GM10248 (cell line): ENCODE data around the gene FBLN1.

ENCODE experiments used
- CTCF ChIA-PET: fragments of 300-600 bp; sonication (Branson Sonifier 250); formaldehyde crosslinking; extraction: SDS; loops from one replicate; lab custom pipeline; 2021; ENCODE audit warnings: antibody characterized with exemption; lab: Yijun Ruan, JAX
- POLR2A ChIA-PET: fragments of 350-650 bp; sonication (Branson Sonifier 250); formaldehyde crosslinking; extraction: SDS; loops from one replicate; lab custom pipeline; 2020; ENCODE audit warnings: antibody characterized with exemption; lab: Yijun Ruan, JAX
- DNase-seq: peaks from one replicate; pipeline ENCODE4 v3.0.0; 2012; ENCODE audit errors: extremely low spot score
- CTCF ChIP-seq: IDR thresholded peaks from 2 replicates; pipeline ENCODE4 v1.5.1; 2012; ENCODE audit warnings: mild to moderate bottlenecking, low read depth; ENCODE audit errors: extremely low read depth, missing control alignments, control extremely low read depth

The FBLN1 gene

GRCh38 chr22:45516923-45517675, 14.4 kb downstream of the FBLN1 start:
- ChIA-PET POLR2A (no interaction called here), CTCF (no interaction called here)
- DNase-seq: no peak
- TF ChIP-seq CTCF: no peak

GRCh38 chr22:45518136-45518535, 15.5 kb downstream of the FBLN1 start:
- ChIA-PET CTCF (no interaction called here), POLR2A (no interaction called here)
- no peak for TF ChIP-seq CTCF
- DNase-seq: no peak

- DNase-seq: no peak
- no peak for TF ChIP-seq CTCF
- CTCF ChIA-PET: interaction anchor here (1.7 kb wide), 1 partner anchor 10 kb away, joined by 3 read pairs; no protein-coding TSS in a partner anchor
- POLR2A ChIA-PET: no interaction called here
Observed at GRCh38 chr22:45518580-45518991, 15.9 kb downstream of the FBLN1 start.

GRCh38 chr22:45521178-45521577, 18.5 kb downstream of the FBLN1 start:
- DNase-seq: no peak
- TF ChIP-seq CTCF: no peak
- ChIA-PET POLR2A (no interaction called here), CTCF (no interaction called here)

GRCh38 chr22:45522462-45522861, 19.8 kb downstream of the FBLN1 start:
- no peak for TF ChIP-seq CTCF
- ChIA-PET CTCF (no interaction called here), POLR2A (no interaction called here)
- no peak for DNase-seq

GRCh38 chr22:45524157-45524556, 21.5 kb downstream of the FBLN1 start:
- no peak for DNase-seq
- CTCF ChIA-PET: no interaction called here
- TF ChIP-seq CTCF: no peak
- POLR2A ChIA-PET: no interaction called here
